GM12891 (cell line): ENCODE results near the gene BBLN.
"Not testable (repeated sequence)": the region's sequence is repeated elsewhere in the genome, so short reads cannot be mapped to it uniquely, and the experiment has no call there.

Experiments
- DNase-seq: peaks from one replicate; pipeline ENCODE4 v3.0.0; 2011; ENCODE audit warnings: low spot score; ENCODE audit not compliant: insufficient read length
- FAIRE-seq: peaks from 2 replicates; lab custom pipeline; 2011; peaks lifted over from hg19 to GRCh38; lab: Jason Lieb, UNC
- PAX5 ChIP-seq: IDR thresholded peaks from 2 replicates; pipeline ENCODE4 v1.6.1; 2011; ENCODE audit warnings: low read length, moderate library complexity, mild to moderate bottlenecking; ENCODE audit not compliant: insufficient read depth, severe bottlenecking
- POLR2A ChIP-seq: IDR thresholded peaks from 2 replicates; pipeline ENCODE4 v1.6.1; 2011; ENCODE audit warnings: low read depth, low read length, control low read depth
- POLR2AphosphoS5 ChIP-seq: IDR thresholded peaks from 2 replicates; pipeline ENCODE4 v1.6.1; 2011; ENCODE audit warnings: low read depth, low read length, control low read depth
- POU2F2 ChIP-seq: IDR thresholded peaks from 2 replicates; pipeline ENCODE4 v1.6.1; 2011; ENCODE audit warnings: low read depth, mild to moderate bottlenecking, control low read depth, low read length, moderate library complexity
- SPI1 ChIP-seq: IDR thresholded peaks from 2 replicates; pipeline ENCODE4 v1.6.1; 2011; ENCODE audit warnings: low read depth, low read length, control low read depth
- TAF1 ChIP-seq: IDR thresholded peaks from 2 replicates; pipeline ENCODE4 v1.6.1; 2011; ENCODE audit warnings: low read depth, low read length, control low read depth

The BBLN gene

DNA sequence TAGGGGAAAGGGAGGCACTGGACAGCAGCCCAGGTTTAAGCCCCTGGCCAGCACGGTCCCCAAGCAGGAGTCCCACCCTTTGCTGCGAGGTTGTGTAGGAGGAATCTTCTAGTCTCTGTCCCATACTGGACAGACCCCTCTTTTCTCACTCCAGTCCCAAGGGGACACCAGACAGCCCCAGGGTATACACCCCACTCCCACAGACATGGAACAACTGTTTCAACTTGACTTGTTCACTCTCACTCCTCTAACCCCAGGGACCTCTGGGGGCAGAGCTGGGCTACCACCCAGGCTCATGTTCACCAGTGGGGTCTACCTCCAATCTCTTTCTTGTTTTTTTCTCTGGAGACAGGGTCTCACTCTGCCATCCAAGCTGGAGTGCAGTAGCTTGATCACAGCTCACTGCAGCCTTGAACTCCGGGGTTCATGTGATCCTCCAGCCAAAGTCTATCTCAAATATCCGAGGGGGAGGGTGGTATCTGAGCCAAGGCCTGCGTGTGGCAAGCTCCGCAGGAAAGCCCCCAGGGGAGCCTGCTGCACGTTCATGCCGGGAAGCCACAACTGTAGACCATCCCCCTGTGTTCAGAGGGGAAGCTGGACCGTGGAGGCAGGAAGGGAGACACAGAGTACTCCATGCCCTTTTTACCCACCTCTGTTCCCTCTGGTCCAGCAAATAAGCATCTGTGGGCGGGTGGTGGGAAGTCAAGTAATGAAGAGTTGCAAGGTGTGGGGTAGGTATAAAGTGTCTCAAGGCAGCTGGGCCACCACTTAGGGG is 34.3 kb upstream of the BBLN start:
- no peak for FAIRE-seq
- TF ChIP-seq TAF1 (0 out of 2 replicates have a peak, but pooled peaks have one; percentile 27), POLR2AphosphoS5 (no peak)
- no peak for DNase-seq

DNA sequence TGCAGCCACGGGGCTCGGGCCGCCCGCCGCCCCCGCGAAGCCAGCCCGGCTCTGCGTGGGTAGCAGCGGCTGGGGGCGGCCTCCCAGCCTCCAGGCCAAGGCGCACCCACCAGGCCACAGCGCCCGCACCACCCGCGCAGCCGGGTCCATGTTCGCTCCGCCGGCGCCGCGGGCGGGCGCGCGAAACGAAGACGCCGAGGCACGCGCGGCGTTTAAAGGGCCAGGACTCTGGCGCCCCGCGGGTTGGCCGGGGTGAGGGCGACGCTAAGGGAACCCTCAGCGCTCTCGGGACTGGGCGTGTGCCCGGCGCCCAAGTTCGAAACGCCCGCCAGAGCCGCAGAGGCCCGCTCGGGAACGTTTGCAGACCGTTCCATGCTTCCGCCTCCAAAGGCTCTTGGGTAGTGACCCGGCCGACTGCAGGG is 32.5 kb upstream of the BBLN start, which contains the start of gene PTGES2:
TSS of gene PTGES2 (minus strand) at position 162 of the 422 bp plus-strand sequence. CDS start at position 150, 12 bp downstream.
- peak; percentile 71 for DNase-seq
- peak; percentile 56 for FAIRE-seq
- TF ChIP-seq POLR2A (0 out of 2 replicates have a peak, but pooled peaks have one; percentile 13), PAX5 (no peak)

DNA sequence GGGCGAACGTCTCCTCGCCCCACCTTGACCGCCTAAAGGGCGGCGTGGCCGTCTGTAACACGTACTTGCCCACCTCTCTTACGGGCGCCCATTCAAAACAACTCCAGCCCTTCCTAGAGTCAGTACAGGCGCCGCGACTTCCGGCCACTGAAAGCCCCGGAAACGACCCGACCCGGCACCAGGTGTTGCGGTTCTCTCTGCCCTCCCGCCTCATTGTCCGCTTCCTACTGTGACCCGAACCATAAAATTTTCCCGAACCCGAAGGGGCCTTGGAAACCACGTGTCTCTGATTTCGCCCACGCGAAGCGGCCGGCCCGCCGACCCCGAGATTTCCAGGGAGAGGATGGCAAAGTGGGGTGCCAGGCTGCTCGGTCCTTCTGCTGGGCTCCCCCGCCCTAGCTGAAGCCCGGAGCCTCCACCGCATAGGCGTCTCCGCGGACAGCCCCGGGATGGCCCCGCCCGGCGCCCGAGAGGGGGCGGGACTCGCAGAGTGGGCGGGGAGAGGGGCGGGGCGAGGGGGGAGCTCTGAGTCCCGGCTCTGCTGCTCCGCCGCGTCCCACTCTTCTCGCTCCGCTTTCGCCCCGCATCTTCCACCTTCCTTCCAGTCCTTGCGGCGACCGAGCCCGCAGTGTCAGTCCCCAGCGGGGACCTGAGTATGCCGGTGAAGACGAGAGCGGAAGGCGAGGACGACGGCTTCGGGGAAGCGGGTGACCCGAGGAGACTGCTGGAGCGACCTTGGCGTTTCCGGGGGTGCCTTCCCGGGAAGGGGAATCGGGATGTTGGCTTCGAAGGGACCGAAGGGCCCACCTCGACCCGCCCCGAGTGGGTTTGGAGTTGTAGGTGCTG is 31.9 kb upstream of the BBLN start:
- TF ChIP-seq POLR2A, result no peak
- 0 out of 2 replicates have a peak, but pooled peaks have one; percentile 4 for TF ChIP-seq SPI1
- FAIRE-seq (peak; percentile 58), DNase-seq (peak; percentile 73)

DNA sequence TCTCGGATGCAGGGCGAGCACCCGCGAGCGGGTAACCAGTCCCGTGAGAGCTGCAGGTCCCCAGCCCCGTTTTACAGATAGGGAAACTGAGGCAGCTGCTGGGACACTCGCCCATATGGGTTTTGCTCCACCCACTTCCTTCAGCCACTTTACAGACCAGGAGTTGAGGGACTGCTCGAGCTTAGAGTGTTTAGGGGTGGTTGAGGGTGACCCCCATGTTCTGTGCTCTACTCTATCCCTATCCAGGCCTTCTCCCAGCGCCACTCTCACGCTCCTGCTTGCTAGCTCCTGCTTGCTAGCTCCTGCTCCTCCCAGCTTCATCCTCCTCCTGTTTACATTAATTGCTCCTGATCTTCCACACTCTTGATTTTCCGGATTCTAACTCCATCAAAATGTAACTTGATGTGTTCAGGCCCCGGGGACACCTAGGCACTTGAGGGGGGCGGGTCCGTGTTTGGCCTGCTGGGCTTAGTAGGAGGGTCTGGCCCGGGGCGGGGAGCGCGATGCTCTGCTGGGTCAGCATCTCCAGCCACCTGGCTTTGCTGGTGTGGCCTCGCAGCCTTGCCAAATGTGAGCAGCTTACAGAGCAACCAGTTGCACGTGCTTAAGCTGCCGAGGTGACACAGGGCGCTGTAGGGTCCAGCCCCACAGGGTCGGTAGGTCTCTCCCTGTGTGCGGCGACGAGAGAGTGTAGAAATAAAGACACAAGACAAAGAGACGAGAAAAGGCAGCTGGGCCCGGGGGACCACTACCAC is 31.1 kb upstream of the BBLN start:
- no peak for TF ChIP-seq POLR2AphosphoS5
- no peak for TF ChIP-seq PAX5
- no peak for TF ChIP-seq TAF1
- no peak for TF ChIP-seq POU2F2
- TF ChIP-seq SPI1, result no peak
- no peak for TF ChIP-seq POLR2A
- DNase-seq, result no peak
- no peak for FAIRE-seq

DNA sequence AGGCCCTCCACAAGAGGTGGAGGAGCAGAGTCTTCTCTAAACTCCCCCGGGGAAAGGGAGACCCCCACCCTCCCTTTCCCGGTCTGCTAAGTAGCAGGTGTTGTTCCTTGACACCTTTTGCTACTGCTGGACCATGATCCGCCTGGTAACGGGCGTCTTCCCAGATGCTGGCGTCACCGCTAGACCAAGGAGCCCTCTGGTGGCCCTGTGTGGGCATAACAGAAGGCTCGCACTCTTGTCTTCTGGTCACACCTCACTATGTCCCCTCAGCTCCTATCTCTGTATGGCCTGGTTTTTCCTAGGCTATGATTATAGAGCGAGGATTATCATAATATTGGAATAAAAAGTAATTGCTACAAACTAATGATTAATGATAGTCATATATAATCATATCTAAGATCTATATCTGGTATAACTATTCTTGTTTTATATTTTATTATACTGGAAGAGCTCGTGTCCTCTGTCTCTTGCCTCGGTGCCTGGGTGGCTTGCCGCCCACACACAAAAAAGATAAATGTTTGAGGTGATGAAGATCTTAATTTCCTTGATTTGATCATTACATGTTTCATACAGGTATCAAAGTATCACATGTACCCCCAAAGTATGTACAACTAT is 30.0 kb upstream of the BBLN start:
- not testable (repeated sequence) for FAIRE-seq, DNase-seq

DNA sequence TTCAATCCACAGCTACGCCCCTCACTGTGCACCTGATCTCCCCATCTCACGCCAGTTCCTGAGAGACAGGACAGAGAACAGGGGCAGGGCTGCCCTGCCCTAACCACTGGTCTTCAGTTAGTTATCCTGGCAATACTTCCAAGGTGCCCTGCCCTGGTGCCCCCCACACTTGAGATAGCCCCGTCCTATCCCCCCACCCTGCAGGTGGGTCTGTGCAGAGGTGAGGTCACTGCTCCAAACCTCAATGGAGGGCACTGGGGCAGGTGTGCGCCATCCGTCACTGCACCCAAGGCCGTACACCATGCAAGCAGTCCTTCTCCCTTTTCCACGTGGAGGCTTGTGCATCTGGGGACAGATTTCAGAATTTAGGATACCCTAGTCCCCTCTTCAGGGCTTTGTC is 29.4 kb upstream of the BBLN start:
- not testable (repeated sequence) for DNase-seq, FAIRE-seq

DNA sequence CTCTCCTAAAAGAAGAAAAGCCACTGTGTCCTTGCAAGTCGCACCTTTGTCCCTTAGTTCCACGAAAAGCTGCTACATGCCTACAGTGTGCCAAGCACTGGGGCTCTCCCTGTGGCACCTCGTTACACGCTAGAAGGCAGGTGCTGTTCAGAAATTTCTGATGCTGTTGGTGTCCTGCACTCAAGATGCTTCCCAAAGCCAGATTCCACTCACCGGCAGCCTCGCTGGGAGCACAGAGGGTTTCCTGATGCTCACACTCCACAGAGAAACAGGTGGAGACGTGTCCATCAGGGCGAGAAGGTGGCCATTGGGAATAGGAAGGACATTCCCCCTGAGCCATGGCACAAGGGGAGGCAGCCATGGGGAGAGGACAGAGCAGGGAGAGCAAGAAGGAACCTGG is 28.7 kb upstream of the BBLN start:
- not testable (repeated sequence) for FAIRE-seq

DNA sequence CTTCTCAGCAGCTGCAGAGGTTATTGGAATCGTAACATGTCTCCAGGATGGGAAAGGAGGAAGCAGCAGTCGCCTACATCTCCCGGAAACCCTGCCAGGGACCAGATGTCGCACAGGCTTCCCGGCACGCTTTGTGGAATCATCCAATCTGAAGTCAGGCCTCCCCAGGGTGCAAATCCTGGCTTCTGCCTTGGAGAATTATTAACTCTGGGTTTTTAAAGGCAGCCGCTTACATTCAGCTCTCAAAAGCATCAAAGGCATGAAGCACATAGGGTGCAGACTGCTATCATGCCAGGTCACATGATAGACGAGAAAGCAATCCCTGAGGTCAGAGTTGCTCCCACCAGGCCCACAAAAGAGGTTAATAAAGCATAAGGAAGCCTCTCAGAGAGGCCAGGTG is 27.9 kb upstream of the BBLN start:
- not testable (repeated sequence) for DNase-seq, FAIRE-seq

More for the DNA sequence above, 28.7 kb upstream of the BBLN start:
- not testable (repeated sequence) for DNase-seq

DNA sequence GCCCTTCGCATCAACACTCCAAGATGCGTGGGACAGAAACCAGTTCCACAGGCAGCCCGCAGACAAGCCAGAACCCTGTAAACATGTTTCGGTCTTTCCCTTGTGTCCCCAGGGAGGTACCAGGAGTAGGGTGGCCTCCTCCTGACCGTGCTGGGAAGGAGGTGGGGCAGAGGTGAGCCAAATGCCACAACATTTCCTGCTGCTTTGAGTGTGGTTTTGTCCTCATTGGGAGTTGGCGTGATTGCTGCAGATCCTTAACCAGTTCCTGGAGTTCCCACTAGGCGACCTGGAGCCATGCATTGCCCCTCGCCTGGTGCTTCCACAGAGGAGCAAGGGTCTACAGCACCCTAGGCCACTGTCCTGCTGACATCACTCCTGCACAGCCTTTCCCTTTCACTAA is 24.5 kb upstream of the BBLN start:
- DNase-seq, FAIRE-seq: not testable (repeated sequence)

DNA sequence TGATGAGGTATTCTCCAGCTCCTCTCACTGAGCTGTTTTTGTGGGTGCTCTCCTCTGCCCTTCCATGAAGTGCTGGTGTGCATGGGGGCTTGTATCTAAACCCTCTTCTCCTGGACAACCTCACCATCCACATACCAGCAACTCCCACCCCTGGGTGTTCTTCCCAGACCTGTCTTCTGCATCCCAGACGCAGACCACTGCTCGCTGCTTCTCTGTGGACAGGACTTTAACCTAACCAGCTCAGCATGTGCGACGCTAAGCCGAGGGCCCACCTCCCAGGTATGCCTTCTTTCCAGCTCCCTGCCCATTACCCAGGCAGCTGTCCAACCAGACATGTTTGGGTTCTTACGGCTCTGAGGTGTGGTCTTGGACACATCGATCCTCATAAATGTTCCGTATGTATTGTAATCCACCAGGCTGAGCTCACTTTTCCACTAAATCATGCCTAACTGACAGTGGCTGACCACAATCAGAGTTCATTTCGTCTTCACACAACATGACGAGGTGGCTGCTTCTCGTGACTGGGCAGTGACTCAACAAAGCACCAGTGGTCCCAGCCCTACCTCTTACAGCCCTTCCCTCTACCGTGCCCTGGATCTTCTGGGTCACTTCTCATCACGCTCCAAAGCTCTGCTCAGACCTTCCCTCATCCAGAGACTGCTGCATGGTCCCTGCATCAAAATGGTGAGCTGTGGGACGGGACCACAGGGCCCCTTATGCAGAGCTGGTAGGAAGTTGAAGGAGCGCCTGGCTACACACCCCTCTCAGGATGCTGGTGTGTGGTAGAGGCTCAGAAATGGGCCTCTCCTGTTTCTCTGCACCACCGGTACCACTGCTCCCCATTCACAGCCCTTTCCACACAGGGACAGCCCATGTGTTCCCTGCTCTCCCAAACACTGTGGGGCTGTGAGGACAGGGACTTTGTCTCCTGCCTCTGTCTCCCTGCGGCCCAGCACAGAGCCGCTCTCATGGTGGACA is 23.0 kb upstream of the BBLN start:
- TF ChIP-seq POU2F2 (no peak), POLR2A (no peak), SPI1 (no peak), TAF1 (no peak), POLR2AphosphoS5 (no peak), PAX5 (no peak)

More for the DNA sequence above, 23.0 kb upstream of the BBLN start:
- FAIRE-seq (no peak), DNase-seq (no peak)
